ENCODE measurements around the gene NEK7.

- TF ChIP-seq POLR2AphosphoS5 (IDR thresholded peaks at IDR 0.05; ENCODE audit: low read depth, low read length) (no peak), TAF1 (IDR thresholded peaks at IDR 0.05; ENCODE audit: borderline replicate concordance, low read depth, low read length) (no peak), POLR2A (IDR thresholded peaks at IDR 0.05; ENCODE audit: low read depth, low read length) (no peak)
Measured at GRCh38 chr1:198116069-198116468, 40.7 kb upstream of the NEK7 start.

Measured in GM12892 (cell line).